ENCODE measurements around the gene SPINK7. TPM values are rescaled to one million over a fixed set of nuclear protein-coding genes. Genes with fewer than 3 reads are reported as not detected.

SPINK7 gene
- total RNA-seq, 1 donor from 2014 or later = 13.7 TPM

DNA sequence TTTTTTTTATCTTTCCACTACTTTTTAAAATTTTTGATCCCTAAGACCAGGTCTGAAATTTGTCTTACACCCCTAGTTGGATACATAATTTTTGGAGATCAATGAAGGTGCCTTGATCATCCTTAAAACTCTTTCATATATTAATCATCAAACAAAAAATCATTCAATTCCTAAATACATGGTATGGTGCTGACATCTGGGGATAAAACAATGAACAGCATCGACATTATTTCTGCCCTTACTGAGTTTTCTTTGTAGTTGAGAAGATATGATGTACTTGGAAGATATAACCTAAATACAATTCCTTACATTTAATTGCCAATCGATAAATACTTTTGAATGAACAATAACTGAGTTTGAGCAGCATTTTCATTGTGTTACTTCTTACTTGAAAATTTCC lies 41.4 kb downstream of the SPINK7 start:
- no peak overlapping the region for H3K4me3 ChIP-seq (ENCODE audit: low read depth, low read length)
- TF ChIP-seq, protein P1, sequence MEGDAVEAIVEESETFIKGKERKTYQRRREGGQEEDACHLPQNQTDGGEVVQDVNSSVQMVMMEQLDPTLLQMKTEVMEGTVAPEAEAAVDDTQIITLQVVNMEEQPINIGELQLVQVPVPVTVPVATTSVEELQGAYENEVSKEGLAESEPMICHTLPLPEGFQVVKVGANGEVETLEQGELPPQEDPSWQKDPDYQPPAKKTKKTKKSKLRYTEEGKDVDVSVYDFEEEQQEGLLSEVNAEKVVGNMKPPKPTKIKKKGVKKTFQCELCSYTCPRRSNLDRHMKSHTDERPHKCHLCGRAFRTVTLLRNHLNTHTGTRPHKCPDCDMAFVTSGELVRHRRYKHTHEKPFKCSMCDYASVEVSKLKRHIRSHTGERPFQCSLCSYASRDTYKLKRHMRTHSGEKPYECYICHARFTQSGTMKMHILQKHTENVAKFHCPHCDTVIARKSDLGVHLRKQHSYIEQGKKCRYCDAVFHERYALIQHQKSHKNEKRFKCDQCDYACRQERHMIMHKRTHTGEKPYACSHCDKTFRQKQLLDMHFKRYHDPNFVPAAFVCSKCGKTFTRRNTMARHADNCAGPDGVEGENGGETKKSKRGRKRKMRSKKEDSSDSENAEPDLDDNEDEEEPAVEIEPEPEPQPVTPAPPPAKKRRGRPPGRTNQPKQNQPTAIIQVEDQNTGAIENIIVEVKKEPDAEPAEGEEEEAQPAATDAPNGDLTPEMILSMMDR (IDR thresholded peaks at IDR 0.05; ENCODE audit: insufficient read depth, low read length, severe bottlenecking) = no peak
- DNase-seq (ENCODE audit: low read depth) (no peak), FAIRE-seq (no peak)
- no peaks in the 10 kb centered on the region for H3K36me3 ChIP-seq (ENCODE audit: control insufficient read depth, insufficient read depth, low read length)
- no peaks in the 10 kb centered on the region for H3K27me3 ChIP-seq (ENCODE audit: control insufficient read depth, insufficient read depth, low read length)

DNA sequence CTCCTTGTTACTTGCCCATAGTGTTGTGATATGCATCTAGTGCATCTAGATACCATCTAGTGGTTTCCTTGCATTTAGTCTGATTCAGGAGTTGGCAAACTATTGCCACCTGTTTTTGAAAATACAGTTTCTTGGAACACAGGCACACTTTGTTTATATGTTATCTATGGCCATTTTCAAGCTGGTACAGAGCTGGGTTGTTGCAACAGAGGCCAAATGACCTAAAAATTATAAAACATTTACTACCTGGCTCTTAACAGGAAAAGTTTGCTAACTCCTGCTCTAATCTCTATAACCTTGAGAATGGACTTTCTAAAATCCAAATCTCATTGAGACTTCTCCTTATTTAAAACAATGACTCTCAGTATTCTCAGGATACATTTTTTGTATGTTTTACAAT lies 52.1 kb downstream of the SPINK7 start:
- FAIRE-seq (no peak), DNase-seq (ENCODE audit: low read depth) (no peak)
- no peak overlapping the region for H3K4me3 ChIP-seq (ENCODE audit: low read depth, low read length)
- no peaks in the 10 kb centered on the region for H3K27me3 ChIP-seq (ENCODE audit: control insufficient read depth, insufficient read depth, low read length)
- TF ChIP-seq, protein P1 (IDR thresholded peaks at IDR 0.05; ENCODE audit: insufficient read depth, low read length, severe bottlenecking) = no peak
- no peaks in the 10 kb centered on the region for H3K36me3 ChIP-seq (ENCODE audit: control insufficient read depth, insufficient read depth, low read length)

Other genes starting within 250 kb of the SPINK7 start
- gene SPINK5, start 248.4 kb upstream of the SPINK7 start, total RNA-seq = 8.4 and 151 TPM in 2 replicates
- gene SPINK14, start 143.9 kb upstream of the SPINK7 start, total RNA-seq = not detected in 2 replicates
- not detected in 2 replicates for gene SPINK6, start 109.4 kb upstream of the SPINK7 start, total RNA-seq
- gene MARCOL, start 73.9 kb upstream of the SPINK7 start, total RNA-seq = not detected in 2 replicates
- gene SPINK13, start 43.6 kb upstream of the SPINK7 start, total RNA-seq = not detected in 2 replicates
- gene SPINK9, start 23.1 kb downstream of the SPINK7 start, total RNA-seq = not detected in 2 replicates
- gene FBXO38, start 71.5 kb downstream of the SPINK7 start, total RNA-seq = 32.9 and 41.0 TPM in 2 replicates